HL-60 (cell line): ENCODE measurements around the gene TROAP.

ENCODE experiments used
- DNase-seq, 2 experiments: peaks; one replicate each; pipeline ENCODE4 v3.0.0-alpha.2; 2010 to 2020; ENCODE audit warnings: low read depth in 1 of 2, low spot score in 1 of 2
- H3K27ac ChIP-seq: fragments of 250-450 bp; sonication (Bioruptor Pico); replicated peaks from 2 replicates; pipeline ENCODE4 v1.5.1; 2020; ENCODE audit warnings: mild to moderate bottlenecking, moderate library complexity
- H3K27me3 ChIP-seq: fragments of 250-450 bp; sonication (Bioruptor Pico); 2 replicates; pipeline ENCODE4 v1.5.1; 2021; ENCODE audit warnings: mild to moderate bottlenecking, moderate library complexity; ENCODE audit not compliant: insufficient read depth, poor library complexity, severe bottlenecking
- H3K4me3 ChIP-seq: replicated peaks from 2 replicates; pipeline ENCODE4 v1.5.1; 2011; ENCODE audit warnings: mild to moderate bottlenecking, control low read depth, low read length; ENCODE audit not compliant: insufficient read depth
- GABPA ChIP-seq: IDR thresholded peaks from 2 replicates; pipeline ENCODE4 v1.6.1; 2012; ENCODE audit warnings: low read depth
- POLR2AphosphoS5 ChIP-seq: IDR thresholded peaks from 2 replicates; pipeline ENCODE4 v1.6.1; 2012; ENCODE audit warnings: low read depth
- SPI1 ChIP-seq: IDR thresholded peaks from 2 replicates; pipeline ENCODE4 v1.6.1; 2012; ENCODE audit warnings: low read depth, mild to moderate bottlenecking, borderline replicate concordance
- TF ChIP-seq, protein P1 (sequence below): IDR thresholded peaks from one replicate; pipeline ENCODE4 v1.5.1; 2011; ENCODE audit warnings: low read length, control low read depth, inconsistent platforms; ENCODE audit not compliant: insufficient read depth
- TF ChIP-seq, protein P2 (sequence below): IDR thresholded peaks from 2 replicates; pipeline ENCODE4 v1.6.1; 2012; ENCODE audit warnings: low read depth; ENCODE audit not compliant: insufficient replicate concordance

The TROAP gene

DNA sequence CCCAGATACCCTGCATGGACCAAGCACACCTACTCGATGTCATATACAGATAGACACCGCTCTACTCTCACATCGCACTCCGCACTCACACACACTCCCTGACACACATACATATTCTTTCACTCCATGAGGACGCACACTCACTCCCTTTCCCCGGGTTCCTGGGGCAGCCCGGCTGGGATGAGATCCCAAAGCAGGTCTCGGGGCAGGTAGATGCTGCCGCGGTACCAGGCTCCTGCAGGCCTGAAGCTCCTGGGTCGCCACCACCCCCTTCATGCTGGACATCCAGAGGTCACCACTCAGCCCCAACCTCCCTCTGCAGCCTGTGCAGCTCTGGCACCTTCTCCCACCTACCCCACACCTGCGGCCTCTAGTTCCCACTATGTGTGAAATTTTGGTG lies 11.6 kb downstream of the TROAP start:
- H3K27ac ChIP-seq = no peak overlapping the region
- peaks cover 34% of the 10 kb centered on the region for H3K27me3 ChIP-seq
- TF ChIP-seq POLR2AphosphoS5 = no peak
- no peak for TF ChIP-seq GABPA
- TF ChIP-seq, protein P1, sequence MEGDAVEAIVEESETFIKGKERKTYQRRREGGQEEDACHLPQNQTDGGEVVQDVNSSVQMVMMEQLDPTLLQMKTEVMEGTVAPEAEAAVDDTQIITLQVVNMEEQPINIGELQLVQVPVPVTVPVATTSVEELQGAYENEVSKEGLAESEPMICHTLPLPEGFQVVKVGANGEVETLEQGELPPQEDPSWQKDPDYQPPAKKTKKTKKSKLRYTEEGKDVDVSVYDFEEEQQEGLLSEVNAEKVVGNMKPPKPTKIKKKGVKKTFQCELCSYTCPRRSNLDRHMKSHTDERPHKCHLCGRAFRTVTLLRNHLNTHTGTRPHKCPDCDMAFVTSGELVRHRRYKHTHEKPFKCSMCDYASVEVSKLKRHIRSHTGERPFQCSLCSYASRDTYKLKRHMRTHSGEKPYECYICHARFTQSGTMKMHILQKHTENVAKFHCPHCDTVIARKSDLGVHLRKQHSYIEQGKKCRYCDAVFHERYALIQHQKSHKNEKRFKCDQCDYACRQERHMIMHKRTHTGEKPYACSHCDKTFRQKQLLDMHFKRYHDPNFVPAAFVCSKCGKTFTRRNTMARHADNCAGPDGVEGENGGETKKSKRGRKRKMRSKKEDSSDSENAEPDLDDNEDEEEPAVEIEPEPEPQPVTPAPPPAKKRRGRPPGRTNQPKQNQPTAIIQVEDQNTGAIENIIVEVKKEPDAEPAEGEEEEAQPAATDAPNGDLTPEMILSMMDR = no peak
- TF ChIP-seq, protein P2, sequence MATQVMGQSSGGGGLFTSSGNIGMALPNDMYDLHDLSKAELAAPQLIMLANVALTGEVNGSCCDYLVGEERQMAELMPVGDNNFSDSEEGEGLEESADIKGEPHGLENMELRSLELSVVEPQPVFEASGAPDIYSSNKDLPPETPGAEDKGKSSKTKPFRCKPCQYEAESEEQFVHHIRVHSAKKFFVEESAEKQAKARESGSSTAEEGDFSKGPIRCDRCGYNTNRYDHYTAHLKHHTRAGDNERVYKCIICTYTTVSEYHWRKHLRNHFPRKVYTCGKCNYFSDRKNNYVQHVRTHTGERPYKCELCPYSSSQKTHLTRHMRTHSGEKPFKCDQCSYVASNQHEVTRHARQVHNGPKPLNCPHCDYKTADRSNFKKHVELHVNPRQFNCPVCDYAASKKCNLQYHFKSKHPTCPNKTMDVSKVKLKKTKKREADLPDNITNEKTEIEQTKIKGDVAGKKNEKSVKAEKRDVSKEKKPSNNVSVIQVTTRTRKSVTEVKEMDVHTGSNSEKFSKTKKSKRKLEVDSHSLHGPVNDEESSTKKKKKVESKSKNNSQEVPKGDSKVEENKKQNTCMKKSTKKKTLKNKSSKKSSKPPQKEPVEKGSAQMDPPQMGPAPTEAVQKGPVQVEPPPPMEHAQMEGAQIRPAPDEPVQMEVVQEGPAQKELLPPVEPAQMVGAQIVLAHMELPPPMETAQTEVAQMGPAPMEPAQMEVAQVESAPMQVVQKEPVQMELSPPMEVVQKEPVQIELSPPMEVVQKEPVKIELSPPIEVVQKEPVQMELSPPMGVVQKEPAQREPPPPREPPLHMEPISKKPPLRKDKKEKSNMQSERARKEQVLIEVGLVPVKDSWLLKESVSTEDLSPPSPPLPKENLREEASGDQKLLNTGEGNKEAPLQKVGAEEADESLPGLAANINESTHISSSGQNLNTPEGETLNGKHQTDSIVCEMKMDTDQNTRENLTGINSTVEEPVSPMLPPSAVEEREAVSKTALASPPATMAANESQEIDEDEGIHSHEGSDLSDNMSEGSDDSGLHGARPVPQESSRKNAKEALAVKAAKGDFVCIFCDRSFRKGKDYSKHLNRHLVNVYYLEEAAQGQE = no peak
- TF ChIP-seq SPI1 = no peak
- DNase-seq = no peak
- no peak overlapping the region for H3K4me3 ChIP-seq

DNA sequence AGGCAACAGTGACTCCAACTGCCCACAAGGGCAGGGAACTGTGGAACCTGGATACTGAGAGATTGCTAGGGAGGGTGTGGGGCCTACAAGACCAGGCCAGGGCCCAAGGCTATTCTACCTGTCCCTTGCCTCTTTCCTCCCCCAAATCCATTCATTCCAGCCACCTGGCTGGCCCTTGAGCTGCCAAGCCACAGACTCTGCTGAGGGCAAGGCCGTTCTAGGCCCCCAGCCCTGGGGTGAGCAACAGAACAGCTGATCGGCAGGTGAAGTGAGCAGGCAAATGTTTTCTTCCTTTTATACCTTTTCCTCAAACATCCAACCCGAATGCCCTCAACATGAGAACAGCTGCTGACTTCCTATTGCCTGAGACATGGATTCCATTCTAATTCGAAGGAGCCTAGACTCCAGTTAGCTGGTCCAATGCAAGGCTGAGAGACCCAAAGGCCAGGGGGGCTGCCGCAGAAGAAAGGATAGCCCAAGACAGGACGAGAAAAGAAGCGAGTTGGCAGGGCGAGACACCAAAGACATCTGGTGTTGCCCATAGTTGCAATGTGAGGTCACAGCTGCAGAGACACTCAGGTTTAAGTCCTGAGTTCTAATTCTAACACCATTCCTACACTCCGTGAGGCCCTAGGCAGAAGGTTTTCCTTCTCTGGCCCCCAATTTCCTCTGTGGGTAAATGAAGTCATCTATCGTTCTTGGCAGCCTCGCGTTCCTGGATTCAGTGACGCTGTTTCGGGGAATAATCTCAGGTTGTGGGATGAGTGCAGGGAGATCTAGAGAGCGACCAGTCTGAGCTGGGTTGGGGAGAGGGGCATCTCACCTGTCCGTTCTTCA lies 12.3 kb downstream of the TROAP start:
- Histone ChIP-seq H3K4me3 (no peak overlapping the region), H3K27ac (no peak overlapping the region), H3K27me3 (peaks cover 41% of the 10 kb centered on the region)
- no peak for DNase-seq
- TF ChIP-seq SPI1 (no peak), POLR2AphosphoS5 (no peak), GABPA (no peak)
- TF ChIP-seq, protein P2 = no peak
- TF ChIP-seq, protein P1 = no peak

DNA sequence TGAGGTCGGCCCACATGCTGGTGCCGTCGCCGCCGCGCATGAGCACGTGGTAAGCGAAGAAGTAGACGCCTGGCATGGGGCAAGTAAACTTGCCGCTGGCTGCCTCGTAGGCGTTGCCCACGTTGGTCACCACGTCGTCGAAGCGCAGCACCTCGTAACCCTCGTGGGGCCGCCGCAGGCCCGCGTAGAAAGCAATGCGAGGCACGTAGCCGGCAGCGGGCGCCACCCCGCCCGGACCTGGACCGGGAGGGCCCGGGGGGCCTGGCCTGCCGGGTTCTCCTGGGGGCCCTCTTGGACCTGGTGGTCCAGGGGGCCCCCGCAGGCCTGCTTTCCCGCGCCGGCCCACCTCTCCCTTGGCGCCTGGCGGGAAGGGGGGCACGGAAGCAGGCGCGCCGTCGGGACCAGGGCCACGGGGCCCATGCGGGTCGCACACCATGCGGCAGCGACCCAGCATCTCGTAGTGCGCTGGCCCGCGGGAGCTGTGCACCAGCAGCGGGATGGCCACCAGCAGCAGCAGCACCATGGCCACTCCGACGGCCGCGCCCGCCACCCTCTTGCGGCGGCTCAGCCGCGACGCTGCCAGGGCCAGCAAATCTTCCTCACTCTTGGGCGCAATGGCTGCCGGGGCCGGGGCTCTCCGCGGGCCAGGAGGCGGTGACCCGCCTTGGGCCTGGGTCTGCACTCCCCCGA lies 13.0 kb downstream of the TROAP start:
- no peak overlapping the region for H3K4me3 ChIP-seq
- H3K27ac ChIP-seq = no peak overlapping the region
- H3K27me3 ChIP-seq = peaks cover 48% of the 10 kb centered on the region
- DNase-seq = no peak
- TF ChIP-seq POLR2AphosphoS5 = no peak
- no peak for TF ChIP-seq SPI1
- no peak for TF ChIP-seq GABPA
- TF ChIP-seq, protein P2 = no peak
- TF ChIP-seq, protein P1 = no peak
